ENCODE data around the gene ZNF385A.

DNA sequence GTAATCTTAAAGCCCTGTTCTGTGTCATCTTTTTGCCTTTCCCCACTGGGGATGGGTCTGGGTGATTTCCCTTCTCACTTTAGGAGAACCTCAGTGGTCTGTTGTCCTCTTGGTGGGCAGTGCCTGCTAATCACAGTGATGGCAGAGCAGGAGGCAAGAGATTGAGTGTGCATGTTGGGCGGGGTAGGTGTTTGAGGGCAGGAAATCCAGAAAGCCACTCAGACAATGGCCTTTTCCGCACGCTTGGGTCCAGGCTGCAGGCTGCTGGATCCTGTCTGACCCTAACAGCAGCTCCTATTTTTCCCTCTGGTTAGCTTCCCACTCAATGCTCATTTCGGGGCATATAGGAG is 48.3 kb upstream of the ZNF385A start:
- no peak for TF ChIP-seq YY1 (IDR thresholded peaks at IDR 0.05; ENCODE audit: insufficient read depth, insufficient read length)
- no peak for TF ChIP-seq SUZ12 (IDR thresholded peaks at IDR 0.05; ENCODE audit: extremely low read depth, insufficient read depth, insufficient read length)

Data from NT2/D1 (cell line).